SH-SY5Y (cell line): ENCODE measurements around the gene ADPRS.

ENCODE experiments used
- GATA2 ChIP-seq: IDR thresholded peaks from 2 replicates; pipeline ENCODE4 v1.6.1; 2011; ENCODE audit warnings: mild to moderate bottlenecking, low read depth, low read length
- GATA3 ChIP-seq: IDR thresholded peaks from 2 replicates; pipeline ENCODE4 v1.6.1; 2011; ENCODE audit warnings: low read depth, mild to moderate bottlenecking, low read length, moderate library complexity

GRCh38 chr1:36115200-36115669 lies 26.5 kb downstream of the ADPRS start:
- TF ChIP-seq GATA2: no peak
- TF ChIP-seq GATA3: no peak
